H9 (cell line): ENCODE results near the gene ANKS3. TPM values are rescaled to one million over a fixed set of nuclear protein-coding genes. Genes with fewer than 3 reads are reported as not detected.

Experiments
- DNase-seq: peaks from one replicate; pipeline ENCODE4 v3.0.0-alpha.2; 2017
- H2AFZ ChIP-seq: one replicate; pipeline ENCODE4 v1.6.1; 2013; ENCODE audit warnings: mild to moderate bottlenecking, low read length, control low read depth, moderate library complexity
- H2AK5ac ChIP-seq: 2 replicates; pipeline ENCODE4 v1.6.1; 2013; ENCODE audit warnings: low read length, control low read depth, mixed read lengths; ENCODE audit not compliant: insufficient read length
- H2BK120ac ChIP-seq: one replicate; pipeline ENCODE4 v1.6.1; 2013; ENCODE audit warnings: low read depth, mild to moderate bottlenecking, low read length, control low read depth, inconsistent platforms; ENCODE audit not compliant: poor library complexity, severe bottlenecking
- H2BK12ac ChIP-seq: 2 replicates; pipeline ENCODE4 v1.6.1; 2013; ENCODE audit warnings: low read length, control low read depth, mixed read lengths, low read depth; ENCODE audit not compliant: insufficient read length
- H2BK15ac ChIP-seq: 2 replicates; pipeline ENCODE4 v1.6.1; 2013; ENCODE audit warnings: low read depth, low read length, control low read depth
- H2BK20ac ChIP-seq: one replicate; pipeline ENCODE4 v1.6.1; 2013; ENCODE audit warnings: low read depth, mild to moderate bottlenecking, low read length, control low read depth, inconsistent platforms; ENCODE audit not compliant: poor library complexity, severe bottlenecking
- H2BK5ac ChIP-seq: 2 replicates; pipeline ENCODE4 v1.6.1; 2013; ENCODE audit warnings: low read length, control low read depth, mixed read lengths; ENCODE audit not compliant: insufficient read length
- H3K14ac ChIP-seq: 2 replicates; pipeline ENCODE4 v1.6.1; 2013; ENCODE audit warnings: low read length, control low read depth; ENCODE audit not compliant: insufficient read depth
- H3K18ac ChIP-seq: 2 replicates; pipeline ENCODE4 v1.6.1; 2013; ENCODE audit warnings: low read depth, mild to moderate bottlenecking, mixed read lengths, low read length, control low read depth; ENCODE audit not compliant: insufficient read length
- H3K23ac ChIP-seq: 2 replicates; pipeline ENCODE4 v1.6.1; 2013; ENCODE audit warnings: low read length, control low read depth, mixed read lengths, low read depth; ENCODE audit not compliant: insufficient read length
- H3K23me2 ChIP-seq: 2 replicates; pipeline ENCODE4 v1.6.1; 2013; ENCODE audit warnings: low read depth, mild to moderate bottlenecking, mixed read lengths, low read length, control low read depth; ENCODE audit not compliant: insufficient read length, poor library complexity, severe bottlenecking
- H3K27ac ChIP-seq: 2 replicates; pipeline ENCODE4 v1.5.1; 2013; ENCODE audit warnings: low read length, control low read depth, mixed read lengths, low read depth; ENCODE audit not compliant: insufficient read length
- H3K27me3 ChIP-seq: 2 replicates; pipeline ENCODE4 v1.6.1; 2013; ENCODE audit warnings: low read length, control low read depth, inconsistent platforms; ENCODE audit not compliant: insufficient read depth
- H3K4ac ChIP-seq: 2 replicates; pipeline ENCODE4 v1.6.1; 2013; ENCODE audit warnings: low read depth, mild to moderate bottlenecking, control low read depth, inconsistent platforms, low read length, moderate library complexity
- H3K4me1 ChIP-seq: 2 replicates; pipeline ENCODE4 v1.6.1; 2013; ENCODE audit warnings: low read length, control low read depth, inconsistent platforms; ENCODE audit not compliant: insufficient read depth
- H3K4me2 ChIP-seq: 2 replicates; pipeline ENCODE4 v1.6.1; 2013; ENCODE audit warnings: low read length, control low read depth, mixed read lengths; ENCODE audit not compliant: insufficient read length, insufficient read depth
- H3K56ac ChIP-seq: 2 replicates; pipeline ENCODE4 v1.6.1; 2013; ENCODE audit warnings: low read depth, mild to moderate bottlenecking, mixed read lengths, low read length, control low read depth; ENCODE audit not compliant: insufficient read length
- H3K79me1 ChIP-seq: 2 replicates; pipeline ENCODE4 v1.6.1; 2013; ENCODE audit warnings: low read depth, mild to moderate bottlenecking, moderate library complexity, low read length, control low read depth, inconsistent platforms; ENCODE audit not compliant: insufficient read depth, poor library complexity, severe bottlenecking
- H3K79me2 ChIP-seq: 2 replicates; pipeline ENCODE4 v1.6.1; 2013; ENCODE audit warnings: low read length, control low read depth, inconsistent platforms; ENCODE audit not compliant: insufficient read depth
- H3K9ac ChIP-seq: 2 replicates; pipeline ENCODE4 v1.6.1; 2013; ENCODE audit warnings: low read length, control low read depth, mixed read lengths; ENCODE audit not compliant: insufficient read length; ENCODE audit errors: extremely low read depth
- H3K9me3 ChIP-seq: one replicate; pipeline ENCODE4 v1.6.1; 2013; ENCODE audit warnings: low read depth, low read length, inconsistent platforms; ENCODE audit not compliant: control insufficient read depth
- H3T11ph ChIP-seq: one replicate; pipeline ENCODE4 v1.6.1; 2013; ENCODE audit warnings: mild to moderate bottlenecking, low read length, control low read depth, inconsistent platforms
- H4K20me1 ChIP-seq: one replicate; pipeline ENCODE4 v1.6.1; 2013; ENCODE audit not compliant: control insufficient read depth, insufficient read length, insufficient read depth
- H4K5ac ChIP-seq: 2 replicates; pipeline ENCODE4 v1.6.1; 2013; ENCODE audit warnings: low read depth, mild to moderate bottlenecking, mixed read lengths, low read length, control low read depth; ENCODE audit not compliant: insufficient read length
- H4K8ac ChIP-seq: replicated peaks from 2 replicates; pipeline ENCODE4 v1.6.1; 2013; ENCODE audit warnings: low read length, control low read depth, mixed read lengths, low read depth; ENCODE audit not compliant: insufficient read length
- H4K91ac ChIP-seq: 2 replicates; pipeline ENCODE4 v1.6.1; 2013; ENCODE audit warnings: low read depth, mild to moderate bottlenecking, moderate library complexity, mixed read lengths, low read length, control low read depth; ENCODE audit not compliant: insufficient read length
- H3K27ac Mint-ChIP-seq, 3 experiments: 2 replicates in 2 of 3; 3 replicates in 1 of 3; pipeline ENCODE4 v1.8.0; 2020 to 2021; ENCODE audit warnings: mixed read lengths in 3 of 3, mild to moderate bottlenecking in 1 of 3, moderate library complexity in 1 of 3
- H3K27me3 Mint-ChIP-seq: 2 replicates; pipeline ENCODE4 v1.8.0; 2021; ENCODE audit warnings: low read depth, mild to moderate bottlenecking, moderate library complexity, mixed read lengths
- H3K36me3 Mint-ChIP-seq, 3 experiments: 2 replicates in 2 of 3; 3 replicates in 1 of 3; pipeline ENCODE4 v1.8.0; 2020 to 2021; ENCODE audit warnings: low read depth in 3 of 3, mixed read lengths in 3 of 3; ENCODE audit not compliant: insufficient read depth in 1 of 3
- H3K4me1 Mint-ChIP-seq, 2 experiments: 2 replicates each; pipeline ENCODE4 v1.8.0; 2020; ENCODE audit warnings: mixed read lengths in 2 of 2
- H3K4me3 Mint-ChIP-seq, 2 experiments: 2 replicates in 1 of 2; 3 replicates in 1 of 2; pipeline ENCODE4 v1.8.0; 2020 to 2021; ENCODE audit warnings: mild to moderate bottlenecking in 2 of 2, mixed read lengths in 2 of 2, moderate library complexity in 1 of 2
- H3K9me3 Mint-ChIP-seq, 2 experiments: 2 replicates in 1 of 2; 3 replicates in 1 of 2; pipeline ENCODE4 v1.8.0; 2020; ENCODE audit warnings: mild to moderate bottlenecking in 2 of 2, mixed read lengths in 2 of 2, moderate library complexity in 1 of 2
- WGBS: extraction: QIAGEN DNeasy Blood & Tissue Kit; methylation state at CpG from one replicate; pipeline ENCODE4 v1.1.7; 2013; ENCODE audit warnings: missing lambda C conversion rate, low lambda C conversion rate, mixed read lengths; ENCODE audit not compliant: insufficient read length; ENCODE audit errors: extremely low coverage; 5-methylcytosine and 5-hydroxymethylcytosine counted together
- total RNA-seq: library from RNA; stranded (reverse); gene quantifications from 2 replicates; pipeline ENCODE4 v1.2.1, GENCODE V29; 2021
- TF ChIP-seq, protein P1 (sequence below): fragments of 200-600 bp; sonication (generic); conservative IDR thresholded peaks from 3 replicates; pipeline ENCODE4 v1.8.0; 2021; ENCODE audit warnings: antibody characterized with exemption, mild to moderate bottlenecking

ANKS3 gene
- total RNA-seq, 1 experiment from 2014 or later, result 32.0 TPM

GRCh38 chr16:4682616-4683254 lies 51.3 kb downstream of the ANKS3 start:
- Histone ChIP-seq H4K5ac (no peak overlapping the region), H4K91ac (no peak overlapping the region), H2BK12ac (no peak overlapping the region), H3K23me2 (no peaks in the 10 kb centered on the region), H2BK20ac (no peak overlapping the region), H3K4ac (no peak overlapping the region), H3K9ac (no peak overlapping the region), H3K27me3 (no peaks in the 10 kb centered on the region), H3K56ac (no peak overlapping the region), H2AFZ (no peak overlapping the region), H3K14ac (no peak overlapping the region), H3K79me1 (no peaks in the 10 kb centered on the region), H3K23ac (no peak overlapping the region), H2BK15ac (no peak overlapping the region), H3K27ac (no peak overlapping the region), H2BK5ac (no peak overlapping the region), H3K4me2 (no peak overlapping the region), H3K79me2 (no peaks in the 10 kb centered on the region), H3T11ph (no peak overlapping the region), H3K18ac (no peak overlapping the region), H3K9me3 (no peaks in the 10 kb centered on the region), H2BK120ac (no peak overlapping the region), H3K4me1 (no peaks in the 10 kb centered on the region), H2AK5ac (no peak overlapping the region), H4K20me1 (no peaks in the 10 kb centered on the region), H4K8ac (no peak overlapping the region)
- no peaks in the 10 kb centered on the region for H3K4me1 Mint-ChIP-seq
- peak overlapping the region in 1 of 3 experiments; percentile 71; a peak in 1 of 7 replicates for H3K27ac Mint-ChIP-seq
- H3K36me3 Mint-ChIP-seq, result peaks cover 2 to 38% (median 24%) of the 10 kb centered on the region in 3 experiments; a peak in 6 of 7 replicates
- WGBS, result no CpG with 5 or more reads among the region's 36 CpGs
- no peaks in the 10 kb centered on the region for H3K27me3 Mint-ChIP-seq
- TF ChIP-seq, protein P1, sequence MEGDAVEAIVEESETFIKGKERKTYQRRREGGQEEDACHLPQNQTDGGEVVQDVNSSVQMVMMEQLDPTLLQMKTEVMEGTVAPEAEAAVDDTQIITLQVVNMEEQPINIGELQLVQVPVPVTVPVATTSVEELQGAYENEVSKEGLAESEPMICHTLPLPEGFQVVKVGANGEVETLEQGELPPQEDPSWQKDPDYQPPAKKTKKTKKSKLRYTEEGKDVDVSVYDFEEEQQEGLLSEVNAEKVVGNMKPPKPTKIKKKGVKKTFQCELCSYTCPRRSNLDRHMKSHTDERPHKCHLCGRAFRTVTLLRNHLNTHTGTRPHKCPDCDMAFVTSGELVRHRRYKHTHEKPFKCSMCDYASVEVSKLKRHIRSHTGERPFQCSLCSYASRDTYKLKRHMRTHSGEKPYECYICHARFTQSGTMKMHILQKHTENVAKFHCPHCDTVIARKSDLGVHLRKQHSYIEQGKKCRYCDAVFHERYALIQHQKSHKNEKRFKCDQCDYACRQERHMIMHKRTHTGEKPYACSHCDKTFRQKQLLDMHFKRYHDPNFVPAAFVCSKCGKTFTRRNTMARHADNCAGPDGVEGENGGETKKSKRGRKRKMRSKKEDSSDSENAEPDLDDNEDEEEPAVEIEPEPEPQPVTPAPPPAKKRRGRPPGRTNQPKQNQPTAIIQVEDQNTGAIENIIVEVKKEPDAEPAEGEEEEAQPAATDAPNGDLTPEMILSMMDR, result peak; percentile 86
- peak; percentile 87 for DNase-seq
- no peaks in the 10 kb centered on the region for H3K9me3 Mint-ChIP-seq
- H3K4me3 Mint-ChIP-seq, result no peak overlapping the region
